NCI-H128 (cell line): ENCODE data around the gene STX2.

Source experiments
- DNase-seq: peaks from one replicate; lab custom pipeline; 2025; ENCODE audit not compliant: unreplicated experiment; lab: John Stamatoyannopoulos, UW

STX2 gene

GRCh38 chr12:130831876-130832405, 7.1 kb downstream of the STX2 start:
- DNase-seq = no peak

DNA sequence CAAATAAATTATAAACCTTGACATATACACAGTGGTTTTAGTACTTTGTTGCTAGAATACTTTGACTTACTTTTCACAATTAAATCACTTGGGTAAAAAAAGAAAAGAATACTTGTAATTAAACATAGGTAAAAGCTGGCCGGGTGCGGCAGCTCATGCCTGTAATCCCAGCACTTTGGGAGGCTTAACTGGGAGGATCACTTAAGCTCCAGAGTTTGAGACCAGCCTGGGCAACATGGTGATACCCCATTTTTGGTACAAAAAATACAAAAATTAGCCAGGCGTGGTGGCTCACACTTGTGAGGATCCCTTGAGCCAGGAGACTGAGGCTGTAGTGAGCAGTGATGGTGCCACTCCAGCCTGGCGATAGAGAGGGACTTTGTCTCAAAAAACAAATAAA, 7.8 kb downstream of the STX2 start:
- no peak for DNase-seq

DNA sequence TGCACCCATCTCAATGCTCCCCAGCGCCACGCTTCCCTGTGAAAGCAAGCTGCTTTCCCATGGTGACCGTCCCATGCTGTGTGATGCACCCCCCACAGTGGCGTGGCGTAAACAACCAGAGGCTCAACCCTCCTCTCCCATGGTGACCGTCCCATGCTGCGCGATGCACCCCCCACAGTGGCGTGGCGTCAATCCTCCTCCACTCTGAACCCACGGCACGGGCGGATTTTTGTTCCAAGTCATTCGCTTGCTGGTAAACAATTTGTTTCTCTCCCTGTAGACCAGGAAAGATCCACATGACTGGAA, 8.9 kb downstream of the STX2 start:
- no peak for DNase-seq

GRCh38 chr12:130829391-130830245, 9.4 kb downstream of the STX2 start:
- no peak for DNase-seq

DNA sequence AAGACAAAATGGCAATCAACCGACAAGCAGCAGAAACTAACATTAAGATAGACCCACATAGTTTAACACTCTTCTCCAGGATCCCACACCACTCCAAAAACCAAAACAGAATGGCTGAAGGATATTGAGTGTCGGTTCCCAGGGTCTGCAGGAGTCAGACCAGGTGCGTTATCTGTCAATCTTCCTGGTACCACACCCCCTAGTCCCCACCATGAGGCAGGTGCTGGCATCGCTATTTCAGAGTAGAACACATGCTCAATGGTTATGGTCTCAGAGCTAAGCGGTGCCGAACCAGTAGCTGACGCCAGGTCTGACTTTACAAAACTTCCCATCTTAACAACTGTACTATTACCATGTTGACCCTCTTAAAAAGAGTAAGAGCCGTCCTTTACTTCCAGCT, 10.2 kb downstream of the STX2 start:
- no peak for DNase-seq

DNA sequence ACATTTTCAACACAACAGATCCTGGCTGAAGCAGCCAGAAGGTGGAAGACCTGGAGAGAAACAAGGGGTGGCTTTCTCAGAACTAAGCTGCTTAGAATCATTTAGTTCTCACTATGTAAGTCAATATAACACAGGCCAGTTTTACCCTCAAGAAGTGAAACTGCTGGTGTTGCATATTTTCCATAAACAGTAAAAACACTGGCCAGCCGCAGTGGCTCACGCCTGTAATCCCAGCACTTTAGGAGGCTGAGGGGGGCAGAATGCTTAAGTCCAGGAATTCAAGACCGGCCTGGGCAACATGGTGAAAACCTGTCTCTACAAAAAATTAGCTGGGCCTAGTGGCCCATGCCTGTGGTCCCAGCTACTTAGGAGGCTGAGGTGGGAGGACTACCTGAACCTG, 11.6 kb downstream of the STX2 start:
- no peak for DNase-seq

DNA sequence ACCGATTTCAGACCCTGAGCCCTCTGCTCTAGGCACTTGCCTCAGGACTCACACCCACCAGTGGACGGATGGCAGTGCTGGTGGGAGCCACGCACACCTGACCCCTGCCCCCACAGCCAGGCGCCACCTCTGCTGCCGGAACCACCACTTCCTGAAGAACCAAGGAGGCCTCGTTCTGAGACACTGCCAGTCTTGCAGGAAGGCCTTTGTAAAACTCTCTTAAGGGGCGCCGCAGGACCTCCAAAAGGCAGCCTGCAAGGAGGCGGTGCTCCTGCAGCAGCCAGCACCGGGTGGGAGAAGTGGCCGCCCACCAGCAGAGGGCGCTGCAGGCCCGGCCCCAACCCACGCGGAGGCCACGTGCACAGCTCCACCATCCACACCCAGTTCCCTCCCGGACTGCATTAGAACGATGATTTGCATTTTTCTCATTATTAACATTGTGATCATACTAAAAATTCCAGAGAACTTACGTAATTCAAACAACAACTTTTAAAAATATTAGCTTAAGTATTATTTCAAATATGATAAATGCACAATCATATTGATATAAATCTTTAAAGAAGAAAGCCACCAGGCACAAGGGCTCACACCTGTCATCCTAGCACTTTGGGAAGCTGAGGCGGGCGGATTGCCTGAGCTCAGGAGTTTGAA, 12.8 kb downstream of the STX2 start:
- DNase-seq = no peak

- DNase-seq = no peak
These were observed 13.3 kb downstream of the STX2 start for GRCh38 chr12:130825771-130826150.

DNA sequence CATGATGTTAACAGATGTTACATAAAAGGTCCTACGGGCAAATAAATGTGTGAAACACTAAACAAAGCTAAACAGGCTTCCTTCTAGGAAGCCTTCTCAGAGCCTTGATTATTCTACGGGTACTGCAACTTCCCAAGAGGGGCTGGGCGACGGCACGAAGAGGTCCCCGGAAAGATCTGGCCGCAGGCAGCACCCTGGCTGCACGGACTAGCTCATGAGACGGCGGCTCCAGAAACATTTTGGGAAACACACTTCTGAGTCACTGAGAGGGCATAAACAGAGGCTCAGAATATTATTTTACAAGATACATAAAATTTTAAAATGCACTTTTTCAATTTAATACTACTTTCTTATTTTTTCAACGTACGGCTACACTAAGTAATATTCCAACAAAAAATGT, 19.4 kb downstream of the STX2 start:
- no peak for DNase-seq

DNA sequence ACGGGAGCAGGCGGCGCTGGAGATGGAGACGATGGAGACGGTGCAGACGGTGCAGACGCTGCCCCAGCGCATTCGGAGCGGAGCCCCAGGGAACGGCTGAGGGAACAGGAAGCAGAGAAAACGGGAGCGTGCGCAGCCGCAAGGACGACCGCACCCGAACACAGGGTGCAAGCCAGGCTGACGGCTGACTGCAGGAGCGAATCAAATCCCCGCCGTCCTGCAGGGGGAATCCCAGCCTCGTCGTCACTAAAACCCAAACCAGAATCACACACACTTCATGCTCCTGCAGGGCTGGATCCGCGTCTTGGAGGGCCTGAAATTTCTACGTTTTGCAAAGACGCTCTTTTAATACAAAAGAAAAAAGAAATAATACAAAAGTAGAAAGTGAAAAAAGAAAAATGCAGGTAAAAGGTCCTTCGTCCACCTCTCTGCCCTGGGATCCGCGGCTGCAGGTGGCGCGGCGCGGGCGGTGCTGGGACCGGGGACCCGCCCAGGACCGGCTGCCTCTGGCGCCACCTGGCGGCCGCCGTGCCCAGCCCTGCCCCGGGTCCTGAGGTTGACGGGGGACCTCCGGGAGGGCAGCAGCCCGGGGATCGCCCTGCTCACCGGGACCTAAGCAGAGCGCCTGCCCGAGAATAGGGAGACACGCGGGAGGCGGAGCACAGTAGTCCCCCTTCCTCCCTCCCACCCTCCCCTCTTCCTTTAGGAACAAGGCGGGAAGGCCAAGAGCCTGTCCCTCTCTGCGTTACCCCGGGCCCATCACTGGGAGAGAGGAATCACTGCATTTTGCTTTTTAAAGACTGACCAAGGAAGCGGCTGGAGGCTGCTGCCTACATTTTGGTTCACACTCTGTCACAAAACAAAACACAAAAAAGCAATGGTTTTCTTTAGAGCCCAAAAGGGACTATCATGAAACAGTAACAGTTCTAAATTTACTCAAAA, 20.1 kb downstream of the STX2 start:
- DNase-seq = no peak

GRCh38 chr12:130818272-130818634, 20.8 kb downstream of the STX2 start:
- DNase-seq = no peak

DNA sequence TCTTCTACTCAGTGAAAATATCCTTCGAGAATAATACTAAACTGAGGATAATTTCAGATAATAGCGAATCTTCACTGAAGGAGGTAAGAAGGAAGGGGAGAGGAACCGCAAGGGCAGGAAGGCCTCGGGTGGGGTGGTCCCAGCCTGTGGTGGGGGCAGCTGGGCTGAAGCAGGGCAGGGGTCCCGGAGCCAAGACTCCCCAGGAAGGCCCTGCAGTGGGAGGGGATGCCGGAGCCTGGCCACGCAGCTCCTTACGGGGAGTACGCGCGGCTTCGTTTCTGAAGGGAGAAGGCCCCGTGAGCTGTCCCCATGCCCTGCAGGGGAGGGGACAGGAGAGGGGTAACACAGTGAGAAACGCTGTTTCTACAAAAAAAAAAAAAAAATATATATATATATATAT, 21.2 kb downstream of the STX2 start:
- no peak for DNase-seq

- DNase-seq = no peak
These were observed 23.0 kb downstream of the STX2 start for GRCh38 chr12:130816097-130816496.

DNA sequence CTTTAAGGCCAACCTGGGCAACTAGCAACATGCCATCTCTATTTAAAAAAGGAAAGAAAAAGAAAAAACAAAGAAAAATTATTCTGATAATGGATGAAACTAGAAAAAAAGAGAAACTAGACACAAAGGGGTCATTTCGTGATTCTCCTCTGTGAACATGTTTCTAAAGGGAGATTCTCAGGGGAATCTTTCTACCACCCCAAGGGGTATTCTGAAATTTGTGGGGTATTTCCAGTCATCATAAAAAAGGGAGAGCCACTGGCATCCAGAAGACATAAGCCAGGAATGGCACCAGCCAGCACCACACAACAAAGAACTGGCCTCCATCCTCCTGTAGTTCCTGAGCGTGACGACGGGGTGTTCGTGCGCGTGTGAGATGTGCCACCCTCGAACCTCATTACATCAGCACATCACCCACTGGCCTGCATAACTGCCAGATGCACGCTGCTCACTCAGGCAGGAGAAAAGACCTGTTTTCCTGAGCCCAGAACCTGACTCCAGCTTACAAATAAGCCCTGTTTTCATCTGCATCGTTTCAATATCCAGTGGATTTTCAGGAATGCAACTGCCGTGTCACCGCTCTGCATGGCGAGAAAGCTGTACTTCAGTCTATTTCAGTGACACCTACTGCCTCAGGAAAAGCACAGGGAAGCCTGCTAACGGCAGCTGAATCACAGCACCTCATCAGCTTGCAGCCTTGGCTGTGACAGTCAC, 23.9 kb downstream of the STX2 start:
- no peak for DNase-seq

DNA sequence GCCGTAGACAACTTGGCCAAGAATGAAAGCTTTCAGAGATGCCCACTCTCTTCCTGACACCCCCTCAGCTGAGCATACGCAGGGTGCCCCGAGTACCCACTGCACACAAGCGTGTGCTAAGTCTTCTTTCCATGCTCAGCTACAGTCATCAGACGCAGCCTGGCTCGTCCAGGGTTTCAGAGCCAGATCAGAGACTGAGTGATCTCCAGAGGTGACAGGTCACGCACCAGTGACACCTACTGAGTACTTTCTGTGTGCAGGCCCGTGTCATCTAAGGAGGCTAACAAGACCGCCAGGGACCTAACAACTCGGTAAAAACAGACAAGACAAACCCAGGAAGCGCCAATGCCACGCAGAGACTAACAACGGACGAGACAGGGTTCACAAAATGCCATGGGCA, 25.1 kb downstream of the STX2 start:
- DNase-seq = no peak

DNA sequence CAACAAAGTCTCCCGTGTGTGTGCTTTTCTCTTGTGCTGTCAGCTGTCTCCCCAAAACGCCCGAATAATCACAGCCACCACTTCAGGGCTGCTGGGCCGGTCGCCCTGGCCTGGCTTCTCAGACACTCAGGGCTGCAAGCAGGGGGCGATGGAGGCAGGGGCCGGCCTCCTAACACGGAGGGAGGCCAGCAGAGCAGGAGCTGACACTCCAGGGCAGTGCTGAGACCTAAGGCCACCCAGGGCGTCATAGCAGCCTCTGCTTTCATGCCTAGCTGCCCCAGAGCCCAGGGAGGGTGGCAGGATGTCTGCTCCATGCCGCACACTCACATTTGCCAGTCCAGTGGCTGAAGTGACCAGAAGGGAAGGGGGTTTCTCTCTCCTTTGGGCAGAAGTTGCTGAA, 25.6 kb downstream of the STX2 start:
- DNase-seq = no peak

GRCh38 chr12:130809791-130810190, 29.3 kb downstream of the STX2 start:
- no peak for DNase-seq

GRCh38 chr12:130807309-130807708, 31.7 kb downstream of the STX2 start:
- DNase-seq = no peak

DNA sequence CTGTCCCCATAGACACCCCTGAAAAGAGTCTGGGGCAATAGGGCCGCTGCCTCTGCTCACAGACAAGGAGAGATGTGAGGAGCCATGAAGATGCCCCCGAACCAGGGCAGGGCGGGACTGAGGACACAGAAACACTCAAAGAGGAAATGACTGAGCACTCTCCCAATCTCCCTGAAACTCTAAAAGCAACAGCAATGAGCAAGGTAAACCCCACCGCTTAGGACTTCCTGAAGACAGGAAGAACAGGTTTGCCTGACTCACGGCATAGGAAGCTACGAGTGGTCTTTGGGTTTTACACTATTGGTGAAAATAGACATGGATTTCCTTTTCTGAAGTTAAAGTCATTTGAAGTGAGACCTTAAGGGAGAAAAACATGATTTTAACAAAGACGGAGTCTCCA, 32.5 kb downstream of the STX2 start:
- DNase-seq = no peak

GRCh38 chr12:130805635-130806034, 33.4 kb downstream of the STX2 start:
- DNase-seq = no peak

DNA sequence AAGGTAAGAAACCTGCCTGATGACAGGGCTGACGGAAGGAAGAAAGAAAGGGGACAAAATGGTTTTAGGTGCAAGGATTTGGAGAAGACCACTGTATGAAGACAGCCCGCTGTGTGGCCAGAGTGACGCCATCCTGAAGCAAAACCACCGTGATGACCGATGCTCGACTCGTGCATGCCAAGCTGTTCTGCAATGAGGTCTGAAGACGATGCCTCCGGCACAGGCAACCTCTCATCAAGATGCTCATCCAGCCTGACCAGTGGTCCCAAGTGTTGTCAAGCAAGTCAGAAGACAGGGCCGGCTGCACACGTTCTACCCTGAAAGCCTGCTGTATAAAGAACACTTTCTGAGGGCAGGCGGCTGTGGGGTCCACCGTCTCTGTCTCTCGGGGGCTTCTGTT, 34.8 kb downstream of the STX2 start:
- DNase-seq = no peak
